Chondrocyte (in vitro differentiated cells): Measurements from ENCODE around the gene TTC3. TPM values are rescaled to one million over a fixed set of nuclear protein-coding genes. Genes with fewer than 3 reads are reported as not detected.

ENCODE experiments used
- DNase-seq: peaks from one replicate; pipeline ENCODE4 v3.0.0; 2021; ENCODE audit warnings: mixed read lengths, low spot score
- H3K27ac Mint-ChIP-seq: one replicate; pipeline ENCODE4 v1.8.0; 2021; ENCODE audit warnings: mild to moderate bottlenecking, moderate library complexity, mixed read lengths; ENCODE audit not compliant: unreplicated experiment
- H3K27me3 Mint-ChIP-seq: 2 replicates; pipeline ENCODE4 v1.8.0; 2021; ENCODE audit warnings: low read depth, mixed read lengths
- H3K36me3 Mint-ChIP-seq: 2 replicates; pipeline ENCODE4 v1.8.0; 2021; ENCODE audit warnings: low read depth, mixed read lengths
- H3K4me1 Mint-ChIP-seq: 2 replicates; pipeline ENCODE4 v1.8.0; 2021; ENCODE audit warnings: low read depth, mild to moderate bottlenecking, mixed read lengths
- H3K4me3 Mint-ChIP-seq: one replicate; pipeline ENCODE4 v1.8.0; 2021; ENCODE audit warnings: mild to moderate bottlenecking, moderate library complexity, mixed read lengths; ENCODE audit not compliant: unreplicated experiment
- H3K9me3 Mint-ChIP-seq: 2 replicates; pipeline ENCODE4 v1.8.0; 2021; ENCODE audit warnings: low read depth, mixed read lengths
- CTCF ChIP-seq: fragments of 200-600 bp; sonication (generic); IDR thresholded peaks from 2 replicates; pipeline ENCODE4 v1.5.0; 2021; ENCODE audit warnings: antibody characterized with exemption, mild to moderate bottlenecking, moderate library complexity
- total RNA-seq: library from RNA; stranded (reverse); gene quantifications from 3 replicates; pipeline ENCODE4 v1.2.1, GENCODE V29; 2021

The TTC3 gene
- total RNA-seq, 1 donor from 2014 or later = 258 TPM

- Mint-ChIP-seq H3K4me1 (peaks cover 52% of the 10 kb centered on the region), H3K27me3 (no peaks in the 10 kb centered on the region), H3K9me3 (no peaks in the 10 kb centered on the region), H3K27ac (peak overlapping the region; percentile 42), H3K4me3 (no peak overlapping the region), H3K36me3 (no peaks in the 10 kb centered on the region)
- no peak for TF ChIP-seq CTCF
- no peak for DNase-seq
Observed at GRCh38 chr21:37249112-37249904, 176.3 kb downstream of the TTC3 start.

GRCh38 chr21:37251294-37251634, 178.2 kb downstream of the TTC3 start:
- Mint-ChIP-seq H3K27ac (no peak overlapping the region), H3K36me3 (no peaks in the 10 kb centered on the region), H3K9me3 (no peaks in the 10 kb centered on the region), H3K4me1 (peaks cover 35% of the 10 kb centered on the region), H3K27me3 (no peaks in the 10 kb centered on the region), H3K4me3 (no peak overlapping the region)
- TF ChIP-seq CTCF = no peak
- DNase-seq = no peak

Other genes with a start within 250 kb of the TTC3 start
- 27.0 to 32.9 TPM (median 30.4 TPM) in 3 replicates for gene HLCS, start 106.6 kb upstream of the TTC3 start, total RNA-seq
- gene RIPPLY3, start 66.6 kb upstream of the TTC3 start, total RNA-seq = 0.21 to 0.37 TPM in 2 of 3 replicates, not detected in the other
- gene PIGP, start 183 bp upstream of the TTC3 start, total RNA-seq = 15.0 to 19.2 TPM (median 15.6 TPM) in 3 replicates
- 39.2 to 52.8 TPM (median 44.3 TPM) in 3 replicates for gene VPS26C, start 194.1 kb downstream of the TTC3 start, total RNA-seq